A549 (cell line): ENCODE measurements around the gene MAPK9. TPM values are rescaled to one million over a fixed set of nuclear protein-coding genes. Genes with fewer than 3 reads are reported as not detected.

ENCODE experiments used
- ATAC-seq, 2 experiments: fragments of 200-7000 bp in 1 of 2; fragments of >200 bp in 1 of 2; cut with Nextera tagmentation in 1 of 2; cut with Tn5 transposase in 1 of 2; 3 replicates each; pipeline versions ENCODE4 v1.8.0 to v1.9.1; 2018 to 2020; ENCODE audit warnings: mild to moderate bottlenecking in 1 of 2, moderate library complexity in 1 of 2
- CTCF ChIA-PET: fragments of 300-600 bp; sonication (Branson Sonifier 250); formaldehyde crosslinking; extraction: SDS; loops from one replicate; lab custom pipeline; 2021; ENCODE audit warnings: antibody characterized with exemption, inconsistent platforms; lab: Yijun Ruan, JAX
- POLR2A ChIA-PET: fragments of 350-600 bp; formaldehyde crosslinking; extraction: SDS; loops from one replicate; lab custom pipeline; 2021; ENCODE audit warnings: antibody characterized with exemption, inconsistent platforms; lab: Yijun Ruan, JAX
- DNase-seq, 2 experiments: peaks; one replicate each; pipeline versions ENCODE4 v3.0.0 to v3.0.0-alpha.2; 2011 to 2016; ENCODE audit warnings: low read depth in 1 of 2, low spot score in 1 of 2
- FAIRE-seq: peaks from 2 replicates; lab custom pipeline; 2011; peaks lifted over from hg19 to GRCh38; lab: Jason Lieb, UNC
- H3K27ac ChIP-seq, 2 experiments: fragments of >200 bp; sonication (Bioruptor Twin); formaldehyde crosslinking; 3 replicates each; pipeline ENCODE4 v1.5.1; 2016 to 2017
- H3K4me1 ChIP-seq: fragments of >200 bp; sonication (Bioruptor Twin); formaldehyde crosslinking; 3 replicates; pipeline ENCODE4 v1.6.1; 2016
- H3K4me2 ChIP-seq: fragments of >200 bp; sonication (Bioruptor Twin); formaldehyde crosslinking; 3 replicates; pipeline ENCODE4 v1.6.1; 2016
- H3K4me3 ChIP-seq: fragments of >200 bp; sonication (Bioruptor Twin); formaldehyde crosslinking; 3 replicates; pipeline ENCODE4 v1.5.1; 2016
- H3K9me3 ChIP-seq: fragments of >200 bp; sonication (Bioruptor Twin); formaldehyde crosslinking; 3 replicates; pipeline ENCODE4 v1.6.1; 2016
- BCL3 ChIP-seq: fragments of >200 bp; sonication (Bioruptor Twin); formaldehyde crosslinking; IDR thresholded peaks from 3 replicates; pipeline ENCODE4 v1.6.1; 2016
- BHLHE40 ChIP-seq: IDR thresholded peaks from 2 replicates; pipeline ENCODE4 v1.6.1; 2012; ENCODE audit warnings: low read depth, low read length, inconsistent platforms
- CTCF ChIP-seq: fragments of >200 bp; sonication (Bioruptor Twin); formaldehyde crosslinking; IDR thresholded peaks from 3 replicates; pipeline ENCODE4 v1.5.1; 2016
- EHF ChIP-seq: fragments of 250-450 bp; sonication (Bioruptor Pico); IDR thresholded peaks from 2 replicates; pipeline ENCODE4 v1.5.0; 2020; ENCODE audit warnings: mild to moderate bottlenecking
- EP300 ChIP-seq, 2 experiments: fragments of >200 bp; sonication (Bioruptor Twin); formaldehyde crosslinking; IDR thresholded peaks; 2 replicates in 1 of 2; 3 replicates in 1 of 2; pipeline ENCODE4 v1.6.1; 2016 to 2017
- FOSL2 ChIP-seq, 2 experiments: fragments of 450-650 bp in 1 of 2; fragments of >200 bp in 1 of 2; sonication (Bioruptor Twin) in 1 of 2; formaldehyde crosslinking; IDR thresholded peaks; 2 replicates each; pipeline versions ENCODE4 v1.5.0 to v1.6.1; 2016 to 2020; ENCODE audit warnings: mild to moderate bottlenecking in 1 of 2, moderate library complexity in 1 of 2
- JUN ChIP-seq, 2 experiments: fragments of >200 bp; sonication (Bioruptor Twin); formaldehyde crosslinking; IDR thresholded peaks; 2 replicates in 1 of 2; 3 replicates in 1 of 2; pipeline ENCODE4 v1.6.1; 2016 to 2017
- KDM5A ChIP-seq: fragments of 200-600 bp; sonication (generic); IDR thresholded peaks from 2 replicates; pipeline ENCODE4 v1.6.1; 2016; ENCODE audit warnings: antibody characterized with exemption, mild to moderate bottlenecking
- MAFK ChIP-seq: fragments of 450-650 bp; IDR thresholded peaks from 2 replicates; pipeline ENCODE4 v1.6.1; 2014; ENCODE audit not compliant: partially characterized antibody
- MAZ ChIP-seq: fragments of 150-350 bp; IDR thresholded peaks from 2 replicates; pipeline ENCODE4 v1.6.1; 2014; ENCODE audit warnings: antibody characterized with exemption, low read depth, low read length, borderline replicate concordance
- NFE2L2 ChIP-seq: fragments of 150-350 bp; conservative IDR thresholded peaks from 2 replicates; pipeline ENCODE4 v1.6.1; 2014; ENCODE audit warnings: low read length
- NR3C1 ChIP-seq: fragments of >200 bp; sonication (Bioruptor Twin); formaldehyde crosslinking; IDR thresholded peaks from 3 replicates; pipeline ENCODE4 v1.6.1; 2017
- POLR2A ChIP-seq: IDR thresholded peaks from 2 replicates; pipeline ENCODE4 v1.6.1; 2012; ENCODE audit warnings: mild to moderate bottlenecking, low read length
- POLR2AphosphoS2 ChIP-seq: conservative IDR thresholded peaks from 2 replicates; pipeline ENCODE4 v1.6.1; 2012; ENCODE audit warnings: low read length, improper control_type of control experiment, inconsistent platforms
- RARB ChIP-seq: fragments of 250-450 bp; sonication (Bioruptor Pico); IDR thresholded peaks from 2 replicates; pipeline ENCODE4 v1.8.0; 2021; ENCODE audit warnings: mild to moderate bottlenecking, moderate library complexity
- REST ChIP-seq: fragments of 200-600 bp; sonication (generic); IDR thresholded peaks from 2 replicates; pipeline ENCODE4 v1.6.1; 2016; ENCODE audit warnings: antibody characterized with exemption, mild to moderate bottlenecking, moderate library complexity
- RNF2 ChIP-seq: fragments of 200-600 bp; sonication (generic); IDR thresholded peaks from 2 replicates; pipeline ENCODE4 v1.6.1; 2016; ENCODE audit warnings: low read depth, mild to moderate bottlenecking, antibody characterized with exemption, moderate library complexity, borderline replicate concordance
- SMC3 ChIP-seq: fragments of >200 bp; sonication (Bioruptor Twin); formaldehyde crosslinking; IDR thresholded peaks from 3 replicates; pipeline ENCODE4 v1.6.1; 2018; ENCODE audit warnings: inconsistent platforms
- ZC3H11A ChIP-seq: fragments of 450-650 bp; IDR thresholded peaks from 2 replicates; pipeline ENCODE4 v1.6.1; 2014; ENCODE audit warnings: antibody characterized with exemption, mild to moderate bottlenecking
- ZNF302 ChIP-seq: fragments of 250-450 bp; sonication (Bioruptor Pico); IDR thresholded peaks from 2 replicates; pipeline ENCODE4 v1.9.0; 2021; ENCODE audit warnings: inconsistent platforms, mild to moderate bottlenecking, moderate library complexity
- ZSCAN20 ChIP-seq: fragments of 250-450 bp; sonication (Bioruptor Pico); IDR thresholded peaks from 2 replicates; pipeline ENCODE4 v1.8.0; 2022; ENCODE audit warnings: mild to moderate bottlenecking, moderate library complexity
- WGBS: methylation state at CpG from one replicate; pipeline ENCODE4 v1.1.6; 2017; ENCODE audit errors: missing lambda C conversion rate; 5-methylcytosine and 5-hydroxymethylcytosine counted together
- polyA plus RNA-seq, 4 experiments: library from polyadenylated mRNA; depleted of rRNA in 3 of 4; stranded (reverse); fragments of >200 nt; fragmentation: RNase III in 1 of 4; extraction: RNeasy Plus Mini Kit Qiagen cat#74134 plus additional on column Dnase treatment in 1 of 4; gene quantifications; 2 replicates in 3 of 4; 3 replicates in 1 of 4; pipeline ENCODE4 v1.2.3, GENCODE V29; 2011 to 2017

The MAPK9 gene
- polyA plus RNA-seq, 2 of the 4 experiments (the other 2 are of a cell fraction) = 36.6 to 66.9 TPM

GRCh38 chr5:180251141-180251540, 40.7 kb downstream of the MAPK9 start:
- Histone ChIP-seq H3K4me3 (no peak overlapping the region), H3K9me3 (peaks cover 94% of the 10 kb centered on the region), H3K4me1 (no peaks in the 10 kb centered on the region), H3K4me2 (no peak overlapping the region), H3K27ac (no peak overlapping the region)
- POLR2A ChIA-PET = no interaction called here
- ATAC-seq (no peak), FAIRE-seq (no peak), DNase-seq (no peak)
- 95% methylated on average over 9 of the region's 9 CpGs for WGBS
- TF ChIP-seq NFE2L2 (no peak), ZSCAN20 (CRISPR knock-in tag) (no peak), RARB (CRISPR knock-in tag) (no peak), EHF (CRISPR knock-in tag) (no peak), ZNF302 (CRISPR knock-in tag) (no peak), BHLHE40 (no peak), MAFK (no peak), REST (no peak), SMC3 (no peak), CTCF (no peak), JUN (IDR thresholded peaks at IDR 0.05) (no peak), ZC3H11A (no peak), RNF2 (no peak), NR3C1 (no peak), BCL3 (no peak), EP300 (IDR thresholded peaks at IDR 0.05) (no peak), MAZ (no peak), POLR2A (no peak)
- CTCF ChIA-PET = interaction anchor here (1.1 kb wide), 1 partner anchor 10 kb away, joined by 3 read pairs; no protein-coding TSS in a partner anchor

- ATAC-seq (no peak), DNase-seq (no peak), FAIRE-seq (no peak)
- Histone ChIP-seq H3K4me3 (no peak overlapping the region), H3K4me1 (no peaks in the 10 kb centered on the region), H3K9me3 (peaks cover 93% of the 10 kb centered on the region), H3K27ac (no peak overlapping the region)
- ChIA-PET CTCF (no interaction called here), POLR2A (no interaction called here)
- 93% methylated on average over 4 of the region's 4 CpGs for WGBS
- no peak for TF ChIP-seq FOSL2 (IDR thresholded peaks at IDR 0.05)
- no peak for TF ChIP-seq FOSL2 (CRISPR knock-in tag; IDR thresholded peaks at IDR 0.05)
- TF ChIP-seq ZSCAN20 (CRISPR knock-in tag) = no peak
- TF ChIP-seq POLR2AphosphoS2 = no peak
- TF ChIP-seq MAFK = no peak
- TF ChIP-seq POLR2A = no peak
- TF ChIP-seq KDM5A = no peak
- TF ChIP-seq, all 56 proteins: peak for 0
- no peak overlapping the region for H3K4me2 ChIP-seq
These were observed 41.6 kb downstream of the MAPK9 start for GRCh38 chr5:180250329-180250728.
